HEK293 (cell line): ENCODE results near the gene ISCU.
"Not testable (repeated sequence)": the region's sequence is repeated elsewhere in the genome, so short reads cannot be mapped to it uniquely, and the experiment has no call there.

Source experiments
- CTCF ChIA-PET: fragments of 350-600 bp; formaldehyde crosslinking; extraction: SDS; loops from one replicate; lab custom pipeline; 2021; ENCODE audit warnings: antibody characterized with exemption; lab: Yijun Ruan, JAX
- POLR2A ChIA-PET: fragments of 300-600 bp; formaldehyde crosslinking; extraction: SDS; loops from one replicate; lab custom pipeline; 2020; ENCODE audit warnings: antibody characterized with exemption, inconsistent platforms; lab: Yijun Ruan, JAX
- H3K27ac ChIP-seq: fragments of 200-500 bp; sonication (Bioruptor generic); 2 replicates; pipeline ENCODE4 v1.5.1; 2014; ENCODE audit warnings: low read depth, low read length, control low read depth, inconsistent platforms; ENCODE audit errors: extremely low read depth
- H3K36me3 ChIP-seq, 2 experiments: fragments of 200-500 bp in 1 of 2; sonication (Bioruptor generic) in 1 of 2; 1 replicate in 1 of 2; 2 replicates in 1 of 2; pipeline ENCODE4 v1.5.1; 2014 to 2017; ENCODE audit warnings: inconsistent platforms in 2 of 2, low read length in 2 of 2; ENCODE audit not compliant: control insufficient read depth in 2 of 2, insufficient read depth in 1 of 2
- H3K4me1 ChIP-seq: fragments of 200-500 bp; sonication (Bioruptor generic); 2 replicates; pipeline ENCODE4 v1.5.1; 2014; ENCODE audit warnings: mild to moderate bottlenecking, low read length, inconsistent platforms; ENCODE audit not compliant: control insufficient read depth, insufficient read depth
- H3K4me3 ChIP-seq: 2 replicates; pipeline ENCODE4 v1.5.1; 2011; ENCODE audit warnings: low read depth, mild to moderate bottlenecking, control low read depth, low read length, moderate library complexity
- H3K9me3 ChIP-seq: fragments of 200-500 bp; sonication (Bioruptor generic); 2 replicates; pipeline ENCODE4 v1.5.1; 2014; ENCODE audit warnings: low read depth, low read length, inconsistent platforms; ENCODE audit not compliant: control insufficient read depth, insufficient read depth
- BCL11A ChIP-seq: fragments of 450-650 bp; formaldehyde crosslinking; IDR thresholded peaks from 2 replicates; pipeline ENCODE4 v1.5.1; 2016; ENCODE audit warnings: low read depth, missing biosample characterization, missing genetic modification characterization
- KLF1 ChIP-seq: fragments of 450-650 bp; formaldehyde crosslinking; IDR thresholded peaks from 2 replicates; pipeline ENCODE4 v1.5.1; 2016; ENCODE audit warnings: missing biosample characterization, missing genetic modification characterization
- PRDM1 ChIP-seq: fragments of 450-650 bp; formaldehyde crosslinking; IDR thresholded peaks from 2 replicates; pipeline ENCODE4; 2016; ENCODE audit warnings: missing biosample characterization, missing genetic modification characterization
- SCRT2 ChIP-seq: fragments of 450-650 bp; formaldehyde crosslinking; IDR thresholded peaks from 2 replicates; pipeline ENCODE4 v1.5.1; 2016; ENCODE audit warnings: missing biosample characterization, missing genetic modification characterization
- YY2 ChIP-seq: fragments of 450-650 bp; formaldehyde crosslinking; IDR thresholded peaks from 2 replicates; pipeline ENCODE4 v1.5.1; 2016; ENCODE audit warnings: missing biosample characterization, missing genetic modification characterization
- ZBTB48 ChIP-seq: fragments of 450-650 bp; formaldehyde crosslinking; IDR thresholded peaks from 2 replicates; pipeline ENCODE4 v1.5.1; 2016; ENCODE audit warnings: missing biosample characterization, missing genetic modification characterization
- ZFP3 ChIP-seq: fragments of 450-650 bp; formaldehyde crosslinking; IDR thresholded peaks from 2 replicates; pipeline ENCODE4 v1.5.1; 2016; ENCODE audit warnings: low read depth, missing biosample characterization, missing genetic modification characterization
- ZFP41 ChIP-seq: fragments of 450-650 bp; formaldehyde crosslinking; IDR thresholded peaks from 2 replicates; pipeline ENCODE4 v1.5.1; 2016; ENCODE audit warnings: missing biosample characterization, missing genetic modification characterization, borderline replicate concordance
- ZNF10 ChIP-seq: fragments of 450-650 bp; formaldehyde crosslinking; IDR thresholded peaks from 2 replicates; pipeline ENCODE4 v1.5.1; 2017; ENCODE audit warnings: missing biosample characterization, missing genetic modification characterization
- ZNF19 ChIP-seq: fragments of 450-650 bp; formaldehyde crosslinking; IDR thresholded peaks from 2 replicates; pipeline ENCODE4; 2016; ENCODE audit warnings: missing biosample characterization, missing genetic modification characterization, low read depth
- ZNF2 ChIP-seq: fragments of 450-650 bp; formaldehyde crosslinking; IDR thresholded peaks from 2 replicates; pipeline ENCODE4 v1.5.1; 2016; ENCODE audit warnings: missing biosample characterization, missing genetic modification characterization
- ZNF302 ChIP-seq: fragments of 450-650 bp; formaldehyde crosslinking; IDR thresholded peaks from 2 replicates; pipeline ENCODE4 v1.5.1; 2016; ENCODE audit warnings: missing biosample characterization, missing genetic modification characterization, low read depth
- ZNF366 ChIP-seq: fragments of 450-650 bp; formaldehyde crosslinking; conservative IDR thresholded peaks from 2 replicates; pipeline ENCODE4 v1.5.1; 2016; ENCODE audit warnings: missing biosample characterization, missing genetic modification characterization
- ZNF501 ChIP-seq: fragments of 450-650 bp; formaldehyde crosslinking; IDR thresholded peaks from 2 replicates; pipeline ENCODE4 v1.5.1; 2016; ENCODE audit warnings: missing biosample characterization, missing genetic modification characterization
- ZNF521 ChIP-seq: fragments of 450-650 bp; formaldehyde crosslinking; IDR thresholded peaks from 2 replicates; pipeline ENCODE4 v1.5.1; 2017; ENCODE audit warnings: missing biosample characterization, mild to moderate bottlenecking, missing genetic modification characterization
- ZNF571 ChIP-seq: fragments of 450-650 bp; formaldehyde crosslinking; IDR thresholded peaks from 2 replicates; pipeline ENCODE4 v1.5.0; 2017; ENCODE audit warnings: missing biosample characterization, missing genetic modification characterization
- ZNF621 ChIP-seq: fragments of 450-650 bp; formaldehyde crosslinking; IDR thresholded peaks from 2 replicates; pipeline ENCODE4 v1.5.1; 2017; ENCODE audit warnings: missing biosample characterization, missing genetic modification characterization
- ZNF768 ChIP-seq: fragments of 450-650 bp; formaldehyde crosslinking; IDR thresholded peaks from 2 replicates; pipeline ENCODE4 v1.5.1; 2018; ENCODE audit warnings: missing biosample characterization, mild to moderate bottlenecking, missing genetic modification characterization
- ZNF785 ChIP-seq: fragments of 450-650 bp; formaldehyde crosslinking; IDR thresholded peaks from 2 replicates; pipeline ENCODE4 v1.5.1; 2016; ENCODE audit warnings: missing biosample characterization, missing genetic modification characterization
- ZNF792 ChIP-seq: fragments of 450-650 bp; formaldehyde crosslinking; IDR thresholded peaks from 2 replicates; pipeline ENCODE4 v1.5.1; 2016; ENCODE audit warnings: missing biosample characterization, missing genetic modification characterization
- ZNF837 ChIP-seq: fragments of 450-650 bp; formaldehyde crosslinking; IDR thresholded peaks from 2 replicates; pipeline ENCODE4 v1.5.1; 2016; ENCODE audit warnings: missing biosample characterization, missing genetic modification characterization
- ZSCAN23 ChIP-seq: fragments of 450-650 bp; formaldehyde crosslinking; IDR thresholded peaks from 2 replicates; pipeline ENCODE4 v1.5.1; 2016; ENCODE audit warnings: missing biosample characterization, missing genetic modification characterization
- TF ChIP-seq, protein P1 (sequence below): fragments of 450-650 bp; formaldehyde crosslinking; IDR thresholded peaks from 2 replicates; pipeline ENCODE4 v1.5.1; 2016; ENCODE audit warnings: missing biosample characterization, missing genetic modification characterization, low read depth
- TF ChIP-seq, protein P2 (sequence below): fragments of 450-650 bp; formaldehyde crosslinking; IDR thresholded peaks from 2 replicates; pipeline ENCODE4 v1.5.1; 2016; ENCODE audit warnings: missing biosample characterization, missing genetic modification characterization

Gene ISCU

DNA sequence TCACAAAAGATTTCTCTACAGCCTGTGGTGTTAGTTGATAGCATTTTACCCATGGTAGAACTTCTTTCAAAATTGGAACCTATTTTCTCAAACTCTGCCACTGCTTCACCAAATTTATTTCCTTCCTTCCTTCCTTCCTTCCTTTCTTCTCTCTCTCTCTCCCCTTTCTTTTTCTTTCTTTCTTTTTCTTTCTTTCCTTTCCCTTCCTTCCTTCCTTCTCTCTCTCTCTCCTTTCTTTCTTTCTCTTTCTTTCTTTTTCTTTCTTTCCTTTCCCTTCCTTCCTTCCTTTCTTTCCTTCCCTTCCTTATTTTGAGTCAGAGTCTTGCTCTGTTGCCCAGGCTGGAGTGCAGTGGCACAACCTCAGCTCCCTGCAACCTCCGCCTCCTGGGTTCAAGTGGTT is 11.9 kb downstream of the ISCU start:
- H3K4me3 ChIP-seq, H3K4me1 ChIP-seq, POLR2A ChIA-PET, H3K9me3 ChIP-seq, H3K27ac ChIP-seq, H3K36me3 ChIP-seq: not testable (repeated sequence)
- TF ChIP-seq ZNF366 (tag by site-specific recombination) (peak; percentile 94), PRDM1 (tag by site-specific recombination) (peak; percentile 95)
- CTCF ChIA-PET: interaction anchor here (0.7 kb wide), 1 partner anchor 237 kb away, joined by 3 read pairs; no protein-coding TSS in a partner anchor

DNA sequence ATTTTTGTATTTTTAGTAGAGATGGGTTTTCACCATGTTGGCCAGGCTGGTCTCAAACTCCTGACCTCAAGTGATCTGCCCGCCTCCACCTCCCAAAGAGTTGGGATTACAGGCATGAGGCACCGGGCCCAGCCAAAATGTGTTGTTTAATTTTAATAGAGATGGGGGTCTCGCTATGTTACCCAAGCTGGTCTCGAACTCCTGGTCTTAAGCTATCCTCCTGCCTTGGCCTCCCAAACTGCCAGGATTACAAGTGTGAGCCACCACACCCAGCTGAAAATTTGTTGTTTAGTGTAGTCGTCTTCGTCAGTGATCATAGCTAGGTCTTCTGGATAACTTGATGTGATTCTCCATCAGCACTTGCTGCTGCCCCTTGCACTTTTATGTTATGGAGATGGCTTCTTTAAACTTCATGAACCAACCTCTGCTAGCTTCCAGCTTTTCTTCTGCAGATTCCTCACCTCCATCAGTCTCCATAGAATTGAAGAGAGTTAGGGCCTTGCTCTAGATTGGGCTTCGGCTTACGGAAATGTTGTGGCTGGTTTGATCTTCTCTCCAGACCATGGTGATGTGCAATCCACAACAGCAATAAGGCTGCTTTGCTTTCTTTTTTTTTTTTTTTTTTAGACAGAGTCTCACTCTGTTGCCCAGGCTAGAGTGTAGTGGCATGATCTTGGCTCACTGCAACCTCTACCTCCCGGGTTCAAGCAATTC is 13.0 kb downstream of the ISCU start:
- H3K27ac ChIP-seq: no peak overlapping the region
- ChIA-PET POLR2A (no interaction called here), CTCF (interaction anchor here (0.5 to 2.7 kb wide), 4 partner anchors 11 to 819 kb away, joined by 3 to 18 read pairs (median 4); no protein-coding TSS in a partner anchor)
- H3K4me1 ChIP-seq: no peaks in the 10 kb centered on the region
- H3K36me3 ChIP-seq: no peaks in the 10 kb centered on the region
- H3K4me3 ChIP-seq: no peak overlapping the region
- no peaks in the 10 kb centered on the region for H3K9me3 ChIP-seq
- TF ChIP-seq, protein P1, sequence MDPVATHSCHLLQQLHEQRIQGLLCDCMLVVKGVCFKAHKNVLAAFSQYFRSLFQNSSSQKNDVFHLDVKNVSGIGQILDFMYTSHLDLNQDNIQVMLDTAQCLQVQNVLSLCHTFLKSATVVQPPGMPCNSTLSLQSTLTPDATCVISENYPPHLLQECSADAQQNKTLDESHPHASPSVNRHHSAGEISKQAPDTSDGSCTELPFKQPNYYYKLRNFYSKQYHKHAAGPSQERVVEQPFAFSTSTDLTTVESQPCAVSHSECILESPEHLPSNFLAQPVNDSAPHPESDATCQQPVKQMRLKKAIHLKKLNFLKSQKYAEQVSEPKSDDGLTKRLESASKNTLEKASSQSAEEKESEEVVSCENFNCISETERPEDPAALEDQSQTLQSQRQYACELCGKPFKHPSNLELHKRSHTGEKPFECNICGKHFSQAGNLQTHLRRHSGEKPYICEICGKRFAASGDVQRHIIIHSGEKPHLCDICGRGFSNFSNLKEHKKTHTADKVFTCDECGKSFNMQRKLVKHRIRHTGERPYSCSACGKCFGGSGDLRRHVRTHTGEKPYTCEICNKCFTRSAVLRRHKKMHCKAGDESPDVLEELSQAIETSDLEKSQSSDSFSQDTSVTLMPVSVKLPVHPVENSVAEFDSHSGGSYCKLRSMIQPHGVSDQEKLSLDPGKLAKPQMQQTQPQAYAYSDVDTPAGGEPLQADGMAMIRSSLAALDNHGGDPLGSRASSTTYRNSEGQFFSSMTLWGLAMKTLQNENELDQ (tag by site-specific recombination): no peak
- TF ChIP-seq YY2 (tag by site-specific recombination) (no peak), ZNF837 (no peak), ZNF785 (tag by site-specific recombination) (no peak), ZSCAN23 (no peak), ZBTB48 (no peak), ZNF19 (no peak), SCRT2 (no peak)
- TF ChIP-seq, protein P2, sequence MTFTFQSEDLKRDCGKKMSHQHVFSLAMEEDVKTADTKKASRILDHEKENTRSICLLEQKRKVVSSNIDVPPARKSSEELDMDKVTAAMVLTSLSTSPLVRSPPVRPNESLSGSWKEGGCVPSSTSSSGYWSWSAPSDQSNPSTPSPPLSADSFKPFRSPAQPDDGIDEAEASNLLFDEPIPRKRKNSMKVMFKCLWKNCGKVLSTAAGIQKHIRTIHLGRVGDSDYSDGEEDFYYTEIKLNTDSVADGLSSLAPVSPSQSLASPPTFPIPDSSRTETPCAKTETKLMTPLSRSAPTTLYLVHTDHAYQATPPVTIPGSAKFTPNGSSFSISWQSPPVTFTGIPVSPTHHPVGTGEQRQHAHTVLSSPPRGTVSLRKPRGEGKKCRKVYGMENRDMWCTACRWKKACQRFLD (tag by site-specific recombination): no peak

DNA sequence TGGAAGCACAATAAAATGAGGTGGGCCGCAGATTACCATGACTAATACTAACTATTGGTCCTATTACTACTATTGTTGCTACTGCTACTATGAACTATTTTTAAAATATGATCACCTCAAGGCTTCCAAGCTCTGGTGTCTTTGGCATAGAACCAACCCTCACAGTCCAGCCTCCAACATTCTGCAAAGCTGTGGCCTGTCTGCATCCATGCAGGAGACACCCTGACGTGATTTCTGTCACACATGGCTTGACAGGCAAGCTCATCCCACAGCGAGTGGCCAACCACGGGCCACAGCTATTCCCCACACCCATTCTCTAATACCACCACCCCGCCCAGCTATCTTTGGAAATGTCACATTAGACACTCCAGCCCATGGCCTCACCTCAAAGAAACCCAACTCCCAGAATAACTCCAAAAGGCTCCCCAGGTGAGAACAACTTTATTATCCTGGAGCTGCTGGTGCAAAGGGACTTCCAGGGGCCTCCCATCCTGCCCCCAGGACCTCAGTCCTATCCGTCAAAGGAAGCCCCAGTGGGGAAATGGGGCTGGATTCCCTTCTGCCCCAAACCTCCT is 14.4 kb downstream of the ISCU start:
- Histone ChIP-seq H3K27ac (no peak overlapping the region), H3K4me3 (no peak overlapping the region), H3K4me1 (no peaks in the 10 kb centered on the region), H3K36me3 (no peaks in the 10 kb centered on the region), H3K9me3 (no peaks in the 10 kb centered on the region)
- ChIA-PET POLR2A (no interaction called here), CTCF (interaction anchor here (2.2 to 2.7 kb wide), 2 partner anchors 12 to 41 kb away, joined by 17 to 18 read pairs; no protein-coding TSS in a partner anchor)
- TF ChIP-seq ZNF302 (tag by site-specific recombination): no peak
- TF ChIP-seq BCL11A: no peak
- TF ChIP-seq ZNF501 (tag by site-specific recombination): no peak
- TF ChIP-seq ZNF10 (tag by site-specific recombination): no peak
- no peak for TF ChIP-seq ZNF521 (tag by site-specific recombination)
- TF ChIP-seq ZFP41 (tag by site-specific recombination): no peak
- TF ChIP-seq, protein P2 (tag by site-specific recombination): no peak
- no peak for TF ChIP-seq ZNF621 (tag by site-specific recombination)
- TF ChIP-seq ZNF792 (tag by site-specific recombination): no peak
- no peak for TF ChIP-seq KLF1 (tag by site-specific recombination)
- TF ChIP-seq ZNF768 (tag by site-specific recombination): no peak
- no peak for TF ChIP-seq ZNF571 (tag by site-specific recombination)
- TF ChIP-seq ZFP3: no peak
- TF ChIP-seq ZNF2: no peak
